SJCRH30 (cell line): ENCODE results near the gene CLEC9A. TPM values are rescaled to one million over a fixed set of nuclear protein-coding genes. Genes with fewer than 3 reads are reported as not detected.

Experiments used
- DNase-seq, 2 experiments: peaks; one replicate each; pipeline ENCODE4 v3.0.0-alpha.2; 2015 to 2020
- H3K27ac ChIP-seq: fragments of 250-450 bp; sonication (Bioruptor Pico); 2 replicates; pipeline ENCODE4 v1.5.1; 2020; ENCODE audit warnings: mild to moderate bottlenecking, moderate library complexity
- H3K27me3 ChIP-seq: fragments of 250-450 bp; sonication (Bioruptor Pico); 2 replicates; pipeline ENCODE4 v1.5.1; 2020; ENCODE audit warnings: mild to moderate bottlenecking, moderate library complexity
- H3K36me3 ChIP-seq: fragments of 250-450 bp; sonication (Bioruptor Pico); 2 replicates; pipeline ENCODE4 v1.5.1; 2020; ENCODE audit warnings: mild to moderate bottlenecking, moderate library complexity
- H3K4me1 ChIP-seq: fragments of 250-450 bp; sonication (Bioruptor Pico); 2 replicates; pipeline ENCODE4 v1.5.1; 2020; ENCODE audit warnings: mild to moderate bottlenecking, moderate library complexity
- H3K4me3 ChIP-seq: fragments of 250-450 bp; sonication (Bioruptor Pico); 2 replicates; pipeline ENCODE4 v1.5.1; 2020; ENCODE audit warnings: mild to moderate bottlenecking, moderate library complexity
- H3K9me3 ChIP-seq: fragments of 250-450 bp; sonication (Bioruptor Pico); replicated peaks from 2 replicates; pipeline ENCODE4 v1.5.1; 2020; ENCODE audit warnings: mild to moderate bottlenecking, moderate library complexity
- total RNA-seq: library from RNA; depleted of rRNA; stranded (reverse); fragments of >200 nt; shearing (Covaris generic); gene quantifications from 2 replicates; pipeline ENCODE4 v1.2.3, GENCODE V29; 2014; rRNA removed

Gene CLEC9A
- total RNA-seq, 1 experiment from 2014 or later = not detected

DNA sequence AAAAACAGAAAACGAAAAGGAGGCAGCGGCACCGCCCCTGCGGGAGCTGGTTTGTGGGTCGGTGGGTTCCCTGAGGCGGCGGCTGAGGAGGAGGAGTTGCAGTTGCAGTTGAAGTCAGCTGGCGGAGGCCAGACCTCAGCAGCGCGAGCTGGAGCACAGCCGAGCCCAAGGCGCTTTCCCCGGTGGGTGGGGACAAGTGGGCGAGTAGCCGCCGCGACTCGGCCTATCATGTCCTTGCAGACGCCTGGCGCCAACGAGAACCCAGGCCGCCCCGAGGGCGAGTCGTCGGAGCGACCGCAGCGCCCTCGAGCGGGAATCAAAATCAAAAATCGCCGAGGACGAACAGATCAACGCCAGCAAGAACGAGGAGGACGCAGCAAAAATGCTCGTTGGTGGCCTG, 81.0 kb downstream of the CLEC9A start:
- no peak for DNase-seq
- Histone ChIP-seq H3K9me3 (no peaks in the 10 kb centered on the region), H3K4me3 (no peak overlapping the region), H3K36me3 (no peaks in the 10 kb centered on the region), H3K4me1 (no peaks in the 10 kb centered on the region), H3K27ac (no peak overlapping the region), H3K27me3 (no peaks in the 10 kb centered on the region)

DNA sequence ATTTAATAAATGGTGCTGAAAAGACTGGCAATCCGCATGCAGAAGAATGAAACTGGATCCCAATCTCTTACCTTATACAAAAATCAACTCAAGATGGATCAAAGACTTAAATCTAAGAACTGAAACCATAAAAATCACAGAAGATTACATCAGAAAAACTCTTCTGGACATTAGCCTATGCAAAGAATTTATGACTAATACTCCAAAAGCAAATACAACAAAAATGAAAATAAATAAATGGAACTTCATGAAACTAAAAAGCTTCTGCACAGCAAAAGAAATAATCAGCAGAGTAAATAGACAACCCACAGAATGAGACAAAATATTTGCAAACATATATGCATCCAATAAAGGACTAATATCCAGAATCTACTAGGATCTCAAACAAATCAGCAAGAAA, 82.6 kb downstream of the CLEC9A start:
- H3K4me3 ChIP-seq = no peak overlapping the region
- H3K9me3 ChIP-seq = no peaks in the 10 kb centered on the region
- no peaks in the 10 kb centered on the region for H3K27me3 ChIP-seq
- H3K4me1 ChIP-seq = no peaks in the 10 kb centered on the region
- DNase-seq = no peak
- H3K27ac ChIP-seq = no peak overlapping the region
- H3K36me3 ChIP-seq = no peaks in the 10 kb centered on the region

DNA sequence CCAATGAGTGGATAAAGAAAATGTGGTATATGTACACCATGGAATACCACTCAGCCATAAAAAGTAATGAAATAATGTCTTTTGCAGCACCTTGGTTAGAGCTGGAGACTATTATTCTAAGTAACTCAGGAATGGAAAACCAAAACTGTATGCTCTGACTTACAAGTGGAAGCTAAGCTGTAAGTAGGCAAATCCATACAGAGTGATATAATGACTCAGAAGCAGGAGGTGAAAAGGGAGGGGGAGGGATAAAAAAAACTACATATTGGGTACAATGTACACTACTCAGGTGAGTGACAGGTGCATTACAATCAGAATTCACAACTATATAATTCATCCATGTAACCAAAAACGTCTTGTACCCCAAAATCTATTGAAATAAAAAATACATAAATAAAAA, 83.4 kb downstream of the CLEC9A start:
- DNase-seq = no peak
- no peaks in the 10 kb centered on the region for H3K27me3 ChIP-seq
- no peaks in the 10 kb centered on the region for H3K4me1 ChIP-seq
- no peak overlapping the region for H3K4me3 ChIP-seq
- H3K36me3 ChIP-seq = no peaks in the 10 kb centered on the region
- H3K9me3 ChIP-seq = no peaks in the 10 kb centered on the region
- H3K27ac ChIP-seq = no peak overlapping the region

DNA sequence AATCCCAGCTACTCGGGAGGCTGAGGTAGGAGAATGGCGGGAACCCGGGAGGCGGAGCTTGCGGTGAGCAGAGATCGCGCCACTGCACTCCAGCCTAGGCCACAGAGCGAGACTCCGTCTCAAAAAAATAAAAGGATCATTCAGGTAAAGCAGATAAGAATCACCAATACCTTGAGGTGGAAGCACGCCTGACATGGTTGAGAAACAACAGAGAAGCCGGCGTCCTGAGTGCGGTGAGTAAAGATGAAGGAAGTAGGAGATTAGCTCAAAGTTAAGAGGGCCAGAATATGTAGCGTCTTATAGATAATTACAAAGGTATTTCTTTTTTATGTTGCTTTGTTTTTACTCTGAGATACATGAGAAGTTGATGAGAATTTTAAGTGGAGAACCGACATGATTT, 84.8 kb downstream of the CLEC9A start:
- Histone ChIP-seq H3K36me3 (no peaks in the 10 kb centered on the region), H3K4me3 (no peak overlapping the region), H3K27ac (no peak overlapping the region), H3K4me1 (no peaks in the 10 kb centered on the region), H3K9me3 (no peaks in the 10 kb centered on the region), H3K27me3 (no peaks in the 10 kb centered on the region)
- no peak for DNase-seq

Other genes with a start within 250 kb of the CLEC9A start
- not detected in 2 replicates for gene KLRF1, start 203.2 kb upstream of the CLEC9A start, total RNA-seq
- not detected in 2 replicates for gene CLEC2B, start 161.3 kb upstream of the CLEC9A start, total RNA-seq
- not detected in 2 replicates for gene KLRF2, start 149.2 kb upstream of the CLEC9A start, total RNA-seq
- gene CLEC2A, start 98.3 kb upstream of the CLEC9A start, total RNA-seq = not detected in 2 replicates
- gene CLEC12A, start 59.3 kb upstream of the CLEC9A start, total RNA-seq = not detected in 2 replicates
- not detected in 2 replicates for gene CLEC1B, start 31.6 kb upstream of the CLEC9A start, total RNA-seq
- gene CLEC12B, start 20.1 kb upstream of the CLEC9A start, total RNA-seq = not detected in 2 replicates
- gene CLEC1A, start 68.3 kb downstream of the CLEC9A start, total RNA-seq = not detected in 2 replicates
- gene CLEC7A, start 99.5 kb downstream of the CLEC9A start, total RNA-seq = not detected in 2 replicates
- gene OLR1, start 141.4 kb downstream of the CLEC9A start, total RNA-seq = not detected in 2 replicates
- not detected in 2 replicates for gene TMEM52B, start 148.3 kb downstream of the CLEC9A start, total RNA-seq
- 35.0 and 36.8 TPM in 2 replicates for gene GABARAPL1, start 182.2 kb downstream of the CLEC9A start, total RNA-seq